Tibial nerve (tissue), 4 donors: ENCODE results near the gene TSC22D4. TPM values are rescaled to one million over a fixed set of nuclear protein-coding genes. Genes with fewer than 3 reads are reported as not detected.

ENCODE experiments used
- DNase-seq, 2 donors: peaks; one replicate each; pipeline ENCODE4 v3.0.0-alpha.2; 2019; ENCODE audit warnings: low spot score in 2 of 2
- H3K27ac ChIP-seq, 4 donors: fragments of 200-600 bp; sonication (generic) in 3 of 4; one replicate each; pipeline ENCODE4 v1.5.1; 2017 to 2019; ENCODE audit warnings: mild to moderate bottlenecking in 1 of 4
- H3K27me3 ChIP-seq, 2 donors: fragments of 200-600 bp; sonication (generic) in 1 of 2; one replicate each; pipeline versions ENCODE4 v1.5.1 to v1.6.0; 2017 to 2019
- H3K36me3 ChIP-seq, 3 donors: fragments of 200-600 bp; sonication (generic); one replicate each; pipeline ENCODE4 v1.5.1; 2018 to 2019
- H3K4me1 ChIP-seq, 4 donors: fragments of 200-600 bp; sonication (generic) in 3 of 4; one replicate each; pipeline ENCODE4 v1.5.1; 2017 to 2019
- H3K4me3 ChIP-seq, 4 donors: fragments of 200-600 bp; sonication (generic) in 3 of 4; one replicate each; pipeline ENCODE4 v1.5.1; 2017 to 2019; ENCODE audit warnings: mild to moderate bottlenecking in 1 of 4, moderate library complexity in 1 of 4
- H3K9me3 ChIP-seq, 4 donors: fragments of 200-600 bp; sonication (generic) in 3 of 4; one replicate each; pipeline ENCODE4 v1.5.1; 2017 to 2019
- CTCF ChIP-seq, 5 experiments: fragments of 200-600 bp in 3 of 5; fragments of 450-650 bp in 2 of 5; sonication (generic) in 3 of 5; IDR thresholded peaks; one replicate each; pipeline ENCODE4 v1.5.1; 2016 to 2019; ENCODE audit warnings: antibody characterized with exemption in 5 of 5, mild to moderate bottlenecking in 3 of 5, moderate library complexity in 2 of 5
- EP300 ChIP-seq, 2 donors: sonication (generic); formaldehyde crosslinking; IDR thresholded peaks; one replicate each; pipeline ENCODE4 v1.6.1; 2017; ENCODE audit warnings: antibody characterized with exemption in 2 of 2, mild to moderate bottlenecking in 1 of 2
- POLR2A ChIP-seq, 2 donors: fragments of 450-650 bp; IDR thresholded peaks; one replicate each; pipeline ENCODE4 v1.6.1; 2017; ENCODE audit warnings: antibody characterized with exemption in 2 of 2, mild to moderate bottlenecking in 2 of 2, moderate library complexity in 2 of 2
- WGBS, 2 donors: methylation state at CpG; one replicate each; pipeline ENCODE4 v1.1.5; 2018; 5-methylcytosine and 5-hydroxymethylcytosine counted together
- total RNA-seq, 4 donors: library from RNA; depleted of rRNA; stranded (reverse); fragments of >200 nt; gene quantifications; one replicate each; pipeline ENCODE4 v1.1.0, GENCODE V29; 2016

Gene TSC22D4
- total RNA-seq, 4 donors from 2014 or later: 154 to 224 (median 188) TPM

GRCh38 chr7:100496509-100496908, 17.5 kb upstream of the TSC22D4 start:
- Histone ChIP-seq H3K36me3 (peaks cover 0 to 8% (median 0%) of the 10 kb centered on the region in 3 donors), H3K27ac (no peak overlapping the region), H3K9me3 (no peaks in the 10 kb centered on the region), H3K27me3 (no peaks in the 10 kb centered on the region), H3K4me1 (peaks cover 0 to 20% (median 5%) of the 10 kb centered on the region in 4 donors), H3K4me3 (no peak overlapping the region)
- TF ChIP-seq EP300 (IDR thresholded peaks at IDR 0.05) (no peak), POLR2A (IDR thresholded peaks at IDR 0.05) (no peak), CTCF (IDR thresholded peaks at IDR 0.05) (no peak)
- DNase-seq: no peak
- 86% methylated on average over 6 of the region's 6 CpGs for WGBS, 2 donors

- TF ChIP-seq CTCF (IDR thresholded peaks at IDR 0.05) (peak in 1 of 5 experiments; percentile 13), EP300 (IDR thresholded peaks at IDR 0.05) (no peak)
- H3K4me1 ChIP-seq: peaks cover 0 to 27% (median 5%) of the 10 kb centered on the region in 4 donors
- H3K27me3 ChIP-seq: no peaks in the 10 kb centered on the region
- no peak for DNase-seq
- H3K36me3 ChIP-seq: peaks cover 0 to 25% (median 0%) of the 10 kb centered on the region in 3 donors
- H3K4me3 ChIP-seq: peak overlapping the region; percentile 21 to 49 (median 32)
- WGBS, 2 donors: 9 to 13% methylated on average over 29 to 36 of the region's 56 CpGs
- no peaks in the 10 kb centered on the region for H3K9me3 ChIP-seq
- H3K27ac ChIP-seq: peak overlapping the region in 2 of 4 donors; percentile 7 to 75
These were observed 14.7 kb upstream of the TSC22D4 start for GRCh38 chr7:100493476-100494264.

GRCh38 chr7:100492738-100493475, 13.9 kb upstream of the TSC22D4 start:
- 84 to 87% methylated on average over 5 of the region's 5 CpGs for WGBS, 2 donors
- Histone ChIP-seq H3K4me3 (peak overlapping the region in 1 of 4 donors; percentile 49), H3K36me3 (peaks cover 0 to 33% (median 0%) of the 10 kb centered on the region in 3 donors), H3K9me3 (no peaks in the 10 kb centered on the region), H3K4me1 (peaks cover 0 to 27% (median 5%) of the 10 kb centered on the region in 4 donors), H3K27ac (peak overlapping the region in 1 of 4 donors; percentile 75), H3K27me3 (no peaks in the 10 kb centered on the region)
- DNase-seq: no peak
- no peak for TF ChIP-seq POLR2A (IDR thresholded peaks at IDR 0.05)
- no peak for TF ChIP-seq EP300 (IDR thresholded peaks at IDR 0.05)
- TF ChIP-seq CTCF (IDR thresholded peaks at IDR 0.05): no peak

- Histone ChIP-seq H3K27me3 (no peaks in the 10 kb centered on the region), H3K4me3 (no peak overlapping the region), H3K4me1 (peaks cover 0 to 38% (median 5%) of the 10 kb centered on the region in 4 donors), H3K9me3 (no peaks in the 10 kb centered on the region), H3K36me3 (peaks cover 0 to 39% (median 0%) of the 10 kb centered on the region in 3 donors), H3K27ac (no peak overlapping the region)
- WGBS, 2 donors: 91 to 98% methylated on average over 5 of the region's 5 CpGs
- no peak for DNase-seq
- TF ChIP-seq EP300 (IDR thresholded peaks at IDR 0.05) (no peak), POLR2A (IDR thresholded peaks at IDR 0.05) (no peak), CTCF (IDR thresholded peaks at IDR 0.05) (no peak)
These were observed 12.2 kb upstream of the TSC22D4 start for GRCh38 chr7:100491192-100491578.
